Rectal smooth muscle tissue (tissue), 1 donor: ENCODE data around the gene VAMP2.
"Not testable (repeated sequence)": the region's sequence is repeated elsewhere in the genome, so short reads cannot be mapped to it uniquely, and the experiment has no call there.

Experiments used
- H3K27ac ChIP-seq: one replicate; pipeline ENCODE4 v1.7.0; 2013; ENCODE audit warnings: low read depth, low read length, inconsistent platforms
- H3K27me3 ChIP-seq: one replicate; pipeline ENCODE4 v1.7.0; 2013; ENCODE audit warnings: low read length; ENCODE audit not compliant: control insufficient read depth, insufficient read depth
- H3K36me3 ChIP-seq: one replicate; pipeline ENCODE4 v1.7.0; 2013; ENCODE audit warnings: low read length; ENCODE audit not compliant: control insufficient read depth, insufficient read depth
- H3K4me1 ChIP-seq: one replicate; pipeline ENCODE4 v1.7.0; 2013; ENCODE audit warnings: low read length; ENCODE audit not compliant: control insufficient read depth, insufficient read depth
- H3K4me3 ChIP-seq: one replicate; pipeline ENCODE4 v1.7.0; 2013; ENCODE audit warnings: low read length
- H3K9ac ChIP-seq: one replicate; pipeline ENCODE4 v1.7.0; 2013; ENCODE audit warnings: low read length

The VAMP2 gene

DNA sequence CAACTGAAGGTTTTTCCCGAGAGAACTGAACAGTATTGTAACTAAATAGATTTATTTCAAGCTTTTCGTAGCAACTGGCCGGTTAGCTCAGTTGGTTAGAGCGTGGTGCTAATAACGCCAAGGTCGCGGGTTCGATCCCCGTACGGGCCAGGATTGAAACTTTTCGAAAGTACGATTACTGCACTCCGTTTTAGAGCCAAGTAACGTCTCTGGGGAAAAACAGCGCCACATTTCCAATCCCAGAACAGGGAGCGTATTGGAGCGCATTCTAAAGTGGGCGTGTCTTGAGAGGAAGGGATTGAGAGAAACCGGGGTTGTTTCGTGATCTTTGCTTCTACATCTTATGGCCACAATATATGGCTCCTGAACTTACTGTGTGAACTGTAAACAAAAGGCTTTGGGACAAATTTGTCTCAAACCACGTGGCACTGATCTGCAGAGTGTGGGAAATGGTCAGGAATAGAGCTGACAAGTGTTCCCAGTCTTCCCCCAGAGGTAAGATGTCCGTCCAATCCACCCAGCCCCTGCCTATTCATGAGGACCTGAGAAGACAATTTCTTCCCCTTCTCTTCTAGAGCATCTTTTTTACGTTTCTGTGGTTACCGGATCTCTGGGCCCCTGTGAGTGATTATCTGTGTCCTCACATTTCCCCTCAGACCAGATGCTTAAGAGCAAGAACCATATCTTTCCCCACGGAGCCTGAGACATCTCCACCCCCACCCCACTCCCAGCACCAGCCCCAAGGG lies 24.9 kb upstream of the VAMP2 start:
- Histone ChIP-seq H3K4me1 (peaks cover 21% of the 10 kb centered on the region), H3K27ac (peak overlapping the region; percentile 84), H3K9ac (peak overlapping the region; percentile 63), H3K27me3 (no peaks in the 10 kb centered on the region), H3K36me3 (no peaks in the 10 kb centered on the region), H3K4me3 (peak overlapping the region; percentile 94)

DNA sequence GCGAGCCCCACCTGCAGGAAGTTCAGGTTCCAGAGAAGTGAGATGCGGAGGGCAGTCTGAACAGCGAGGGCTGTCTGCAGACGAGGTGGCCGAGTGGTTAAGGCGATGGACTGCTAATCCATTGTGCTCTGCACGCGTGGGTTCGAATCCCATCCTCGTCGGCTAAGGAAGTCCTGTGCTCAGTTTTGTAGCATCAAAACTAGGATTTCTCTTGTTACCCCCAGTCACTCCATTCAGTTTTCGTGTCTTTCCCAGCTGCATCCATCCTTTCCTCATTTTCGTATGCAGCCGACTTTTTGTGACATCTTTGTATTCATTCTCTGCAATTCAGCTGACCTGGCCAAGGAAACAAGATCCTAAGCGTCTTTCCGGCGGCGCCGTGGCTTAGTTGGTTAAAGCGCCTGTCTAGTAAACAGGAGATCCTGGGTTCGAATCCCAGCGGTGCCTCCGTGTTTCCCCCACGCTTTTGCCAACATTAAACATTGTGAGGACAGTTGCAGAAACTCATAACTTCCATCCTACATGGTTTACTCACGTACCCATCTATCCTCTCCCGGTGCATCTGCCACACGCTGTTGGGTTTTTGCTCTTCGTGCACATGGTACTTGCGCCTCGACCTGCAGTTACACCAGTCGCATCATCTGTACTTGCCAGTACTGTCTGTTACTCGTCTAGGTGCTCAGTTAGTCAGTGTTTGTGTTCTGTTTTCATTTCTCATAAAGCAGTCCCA lies 24.2 kb upstream of the VAMP2 start:
- Histone ChIP-seq H3K9ac (peak overlapping the region; percentile 63), H3K4me3 (peak overlapping the region; percentile 94), H3K4me1 (peaks cover 17% of the 10 kb centered on the region), H3K36me3 (no peaks in the 10 kb centered on the region), H3K27me3 (no peaks in the 10 kb centered on the region), H3K27ac (peak overlapping the region; percentile 84)

DNA sequence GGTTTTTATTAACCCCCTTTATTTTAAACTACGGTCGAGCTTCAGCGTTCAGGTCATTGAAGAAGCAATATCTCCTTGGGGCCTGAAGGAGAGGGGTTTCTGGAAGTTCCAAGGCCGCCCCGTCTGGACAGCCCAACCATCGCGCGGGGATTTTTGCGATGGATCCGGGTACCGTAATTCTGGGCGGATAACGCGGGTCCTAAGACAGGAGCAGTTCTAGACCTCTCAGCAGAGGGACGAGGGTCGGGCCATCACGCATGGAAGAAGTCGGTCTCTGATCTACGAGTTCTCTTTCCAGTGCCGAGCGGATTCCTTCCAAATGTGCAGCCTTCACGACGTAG lies 23.7 kb upstream of the VAMP2 start:
- Histone ChIP-seq H3K4me1 (peaks cover 17% of the 10 kb centered on the region), H3K9ac (peak overlapping the region; percentile 63), H3K36me3 (no peaks in the 10 kb centered on the region), H3K27ac (peak overlapping the region; percentile 84), H3K27me3 (no peaks in the 10 kb centered on the region), H3K4me3 (peak overlapping the region; percentile 94)

DNA sequence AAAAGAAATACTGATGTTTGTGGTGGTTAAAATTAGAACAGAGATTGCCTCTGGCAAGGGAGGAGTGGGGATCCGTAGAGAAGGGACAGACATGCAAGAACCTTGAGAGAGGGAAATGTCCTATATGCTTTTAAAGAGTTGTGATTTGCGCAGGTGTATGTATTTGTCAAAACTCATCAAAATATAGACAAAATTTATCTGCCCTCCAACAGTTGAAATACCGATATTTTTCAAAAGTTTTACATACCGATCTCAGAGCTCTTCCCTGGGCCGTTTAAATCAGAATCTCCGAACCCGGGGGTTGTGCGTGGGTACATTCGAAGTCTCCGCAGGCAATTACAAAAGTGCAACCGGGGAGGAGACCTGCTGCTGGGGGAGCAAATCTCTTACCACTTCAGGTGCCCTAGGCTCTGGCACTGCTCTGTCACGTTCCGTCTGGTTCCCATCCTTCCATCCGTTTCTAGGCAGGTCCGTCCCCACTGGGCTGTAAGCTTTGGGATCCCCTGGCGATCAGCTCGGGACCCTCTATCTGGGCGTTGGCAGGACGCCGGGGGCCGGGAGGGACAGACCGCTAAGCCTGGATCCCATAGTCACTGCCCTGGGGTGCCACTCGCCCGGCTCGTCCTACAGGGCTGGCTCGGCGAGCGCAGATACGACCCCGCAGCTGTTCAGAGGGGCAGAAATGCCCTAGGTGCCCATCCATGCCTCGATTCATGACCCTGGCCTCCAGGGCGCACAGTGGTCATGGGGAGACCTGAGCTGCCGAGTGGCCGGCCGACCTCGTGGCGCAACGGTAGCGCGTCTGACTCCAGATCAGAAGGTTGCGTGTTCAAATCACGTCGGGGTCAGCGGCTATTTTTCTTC lies 23.1 kb upstream of the VAMP2 start:
- Histone ChIP-seq H3K36me3 (no peaks in the 10 kb centered on the region), H3K9ac (peak overlapping the region; percentile 63), H3K27ac (peak overlapping the region; percentile 84), H3K4me3 (peak overlapping the region; percentile 94), H3K27me3 (no peaks in the 10 kb centered on the region), H3K4me1 (peaks cover 17% of the 10 kb centered on the region)

DNA sequence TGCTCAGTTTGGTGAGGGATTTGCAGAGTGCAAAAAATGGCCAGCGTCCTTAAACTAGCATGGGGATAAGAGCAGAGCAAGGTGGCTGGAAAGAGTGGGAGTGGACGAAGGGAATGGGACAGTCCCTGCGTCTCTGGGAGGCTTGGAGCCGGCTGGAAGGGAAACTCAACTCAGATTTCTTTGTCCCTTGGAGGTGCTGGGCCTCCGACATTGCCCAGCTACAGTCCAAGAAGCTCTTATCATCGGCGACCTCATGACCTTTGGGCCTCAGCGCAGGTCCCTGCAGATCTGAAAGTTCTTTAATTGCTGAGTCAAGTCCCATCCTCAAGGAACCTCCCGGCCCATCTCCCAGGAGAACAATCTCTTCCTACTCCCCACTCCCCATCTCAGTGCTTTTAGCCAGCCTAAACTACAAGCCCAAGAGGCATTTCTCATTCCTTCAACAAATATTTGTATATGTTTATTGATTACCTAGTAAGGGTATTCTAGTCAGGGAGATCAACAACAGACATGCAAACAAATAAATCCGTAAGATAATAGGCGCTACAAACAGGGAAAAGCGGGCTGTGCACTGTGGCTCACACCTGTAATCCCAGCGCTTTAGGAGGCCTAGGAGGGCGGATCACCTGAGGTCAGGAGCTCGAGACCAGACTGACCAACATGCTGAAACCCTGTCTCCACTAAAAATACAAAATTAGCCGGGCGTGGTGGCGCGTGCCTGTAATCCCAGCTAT lies 14.4 kb upstream of the VAMP2 start:
- H3K27me3 ChIP-seq = no peaks in the 10 kb centered on the region
- H3K4me3 ChIP-seq = peak overlapping the region; percentile 89
- H3K4me1 ChIP-seq = peaks cover 16% of the 10 kb centered on the region
- H3K36me3 ChIP-seq = no peaks in the 10 kb centered on the region
- H3K9ac ChIP-seq = no peak overlapping the region
- H3K27ac ChIP-seq = peak overlapping the region; percentile 73

DNA sequence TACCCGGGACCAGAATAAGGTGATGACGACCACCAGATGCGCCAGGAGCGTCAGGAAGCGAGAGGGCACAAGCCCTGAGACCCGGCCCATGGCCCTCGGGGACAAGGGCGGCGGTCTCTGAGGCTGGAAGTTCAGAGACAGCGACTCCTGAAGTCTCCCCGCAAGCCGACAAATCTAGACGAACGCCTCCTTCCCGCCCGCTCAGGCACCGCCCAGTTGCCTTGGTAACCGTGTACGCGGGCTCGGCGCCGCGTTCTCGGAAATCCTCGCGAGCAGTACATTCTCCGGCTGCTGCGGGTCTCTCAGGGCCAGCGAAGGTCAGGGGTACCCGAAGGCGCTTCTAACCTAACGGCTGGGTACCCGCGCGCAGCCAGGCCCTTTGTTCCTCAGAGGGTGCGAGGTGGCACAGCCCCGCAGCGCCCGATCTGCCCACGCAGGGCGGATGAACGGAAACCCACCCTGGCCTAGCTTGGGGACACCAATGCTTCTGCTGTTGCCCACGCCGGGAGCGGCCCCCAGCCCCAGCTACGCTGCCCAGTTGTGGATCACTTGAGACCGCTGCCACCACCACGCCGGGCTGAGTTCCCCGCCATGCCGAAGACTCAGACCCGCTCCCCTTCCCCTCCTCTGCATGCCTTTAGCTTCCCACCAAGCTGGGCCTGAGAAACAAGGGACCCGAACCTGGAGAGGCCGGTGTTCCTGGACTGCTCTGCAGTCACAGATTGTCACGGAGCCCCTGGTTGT lies 13.6 kb upstream of the VAMP2 start, which contains the start of gene TMEM107:
Gene TMEM107 (minus strand): TSS at position 184 of the 744 bp plus-strand sequence. CDS start 94 bp downstream, at position 90.
- Histone ChIP-seq H3K27ac (peak within 1 kb of the TSS; percentile 73), H3K36me3 (no peaks in the 10 kb centered on the region), H3K4me1 (peaks cover 16% of the 10 kb centered on the region), H3K27me3 (no peaks in the 10 kb centered on the region), H3K4me3 (peak within 1 kb of the TSS; percentile 89), H3K9ac (peak within 1 kb of the TSS; percentile 66)

DNA sequence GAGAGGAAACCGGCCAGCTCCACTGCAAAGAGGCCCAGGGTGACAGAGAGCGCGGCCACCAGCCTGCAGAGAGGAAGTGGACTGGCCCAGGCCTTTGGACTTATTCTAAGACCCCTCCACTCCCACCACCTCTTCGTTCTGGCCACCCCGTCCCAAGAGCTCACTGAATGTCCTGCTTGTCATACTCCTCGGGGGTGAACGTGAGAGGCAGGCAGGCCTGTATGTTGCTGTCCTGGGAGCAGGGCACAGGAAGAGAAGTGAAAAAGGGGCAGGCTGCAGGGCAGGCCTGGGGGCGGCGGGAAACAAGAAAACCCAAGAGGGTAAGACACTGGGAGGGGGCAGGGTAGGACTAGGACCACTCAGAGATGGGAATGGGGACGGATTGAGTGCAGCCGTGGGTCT lies 13.0 kb upstream of the VAMP2 start:
- peaks cover 16% of the 10 kb centered on the region for H3K4me1 ChIP-seq
- peak overlapping the region; percentile 66 for H3K9ac ChIP-seq
- no peaks in the 10 kb centered on the region for H3K27me3 ChIP-seq
- peak overlapping the region; percentile 89 for H3K4me3 ChIP-seq
- peak overlapping the region; percentile 73 for H3K27ac ChIP-seq
- H3K36me3 ChIP-seq = no peaks in the 10 kb centered on the region

DNA sequence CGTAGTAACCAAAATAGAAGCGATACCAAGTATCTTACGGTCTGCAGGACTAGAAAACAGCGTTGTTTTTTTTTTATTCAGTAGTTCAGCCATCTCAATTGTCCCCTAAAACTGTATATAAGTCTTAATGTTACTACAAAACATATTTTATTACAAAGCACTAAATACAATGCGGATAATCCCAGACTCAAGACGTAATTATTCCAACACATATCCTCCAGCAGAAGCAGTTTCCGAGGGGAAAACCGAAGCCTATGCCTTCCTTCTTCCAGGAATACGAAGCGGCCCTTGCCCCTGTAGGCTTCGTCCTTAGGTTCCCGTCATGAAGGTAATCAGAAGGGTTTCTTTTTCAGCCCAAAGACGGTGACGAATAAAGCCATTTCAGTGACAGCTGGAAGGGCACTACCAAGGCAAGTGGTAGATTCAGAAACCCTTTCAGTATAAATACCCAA lies 11.1 kb upstream of the VAMP2 start:
- H3K27me3 ChIP-seq = no peaks in the 10 kb centered on the region
- peaks cover 16% of the 10 kb centered on the region for H3K4me1 ChIP-seq
- peak overlapping the region; percentile 95 for H3K27ac ChIP-seq
- H3K4me3 ChIP-seq = peak overlapping the region; percentile 60
- no peaks in the 10 kb centered on the region for H3K36me3 ChIP-seq
- H3K9ac ChIP-seq = no peak overlapping the region

DNA sequence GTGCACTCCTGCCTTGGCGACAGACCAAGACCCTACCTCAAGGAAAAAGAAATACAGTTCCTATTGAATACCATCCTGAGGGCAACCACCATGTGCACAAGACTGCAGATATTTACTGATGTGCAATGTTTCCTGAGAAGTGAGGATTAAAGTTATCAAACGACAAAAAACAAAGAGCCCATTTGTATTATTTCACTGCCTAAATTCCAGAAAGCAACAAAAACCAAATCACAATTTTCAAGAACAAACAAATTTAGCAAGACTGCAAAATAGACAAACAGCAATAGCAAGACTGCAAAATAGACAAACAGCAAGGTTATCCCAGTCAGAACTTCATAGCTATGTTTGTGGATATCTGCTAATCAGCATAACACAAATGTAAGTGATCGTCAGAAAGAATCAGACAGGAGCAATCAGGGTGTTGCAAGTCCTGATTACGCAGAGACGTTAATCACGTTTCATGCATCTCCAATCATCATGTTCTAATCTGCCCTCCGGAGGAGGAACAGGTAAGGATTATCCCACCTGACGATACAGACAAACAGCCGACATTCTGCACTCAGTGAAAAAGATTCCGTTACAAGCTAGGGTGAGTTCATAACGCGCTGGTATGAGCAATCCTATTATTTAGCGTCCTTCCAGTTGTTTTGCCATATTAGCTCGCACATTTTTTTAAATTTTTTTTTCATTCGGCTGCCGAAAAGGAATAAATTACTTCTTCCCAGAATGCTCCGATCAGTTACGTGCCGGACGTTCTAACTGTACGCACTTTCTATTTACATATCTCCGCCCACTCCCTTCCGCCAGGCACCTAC lies 10.5 kb upstream of the VAMP2 start:
- H3K9ac ChIP-seq = peak overlapping the region; percentile 60
- no peaks in the 10 kb centered on the region for H3K36me3 ChIP-seq
- peaks cover 16% of the 10 kb centered on the region for H3K4me1 ChIP-seq
- no peaks in the 10 kb centered on the region for H3K27me3 ChIP-seq
- H3K4me3 ChIP-seq = peak overlapping the region; percentile 60
- peak overlapping the region; percentile 95 for H3K27ac ChIP-seq

DNA sequence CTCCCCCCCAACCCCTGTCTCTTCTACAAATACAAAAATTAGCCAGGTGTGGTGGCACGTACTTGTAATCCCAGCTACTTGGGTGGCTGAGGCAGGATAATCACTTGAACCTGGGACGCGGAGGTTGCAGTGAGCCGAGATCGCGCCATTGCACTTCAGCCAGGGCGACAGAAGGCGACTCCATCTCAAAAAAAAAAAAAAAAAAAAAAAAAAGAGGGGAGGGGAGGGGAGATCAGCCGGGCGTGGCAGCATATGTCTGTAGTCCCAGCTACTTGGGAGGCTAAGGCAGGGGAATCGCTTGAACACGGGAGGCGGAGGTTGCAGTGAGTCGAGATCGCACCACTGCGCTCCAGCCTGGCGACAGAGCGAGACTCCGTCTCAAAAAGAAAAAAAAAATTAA lies 7.4 kb upstream of the VAMP2 start:
- not testable (repeated sequence) for H3K36me3 ChIP-seq, H3K9ac ChIP-seq, H3K27me3 ChIP-seq, H3K4me1 ChIP-seq, H3K4me3 ChIP-seq, H3K27ac ChIP-seq

DNA sequence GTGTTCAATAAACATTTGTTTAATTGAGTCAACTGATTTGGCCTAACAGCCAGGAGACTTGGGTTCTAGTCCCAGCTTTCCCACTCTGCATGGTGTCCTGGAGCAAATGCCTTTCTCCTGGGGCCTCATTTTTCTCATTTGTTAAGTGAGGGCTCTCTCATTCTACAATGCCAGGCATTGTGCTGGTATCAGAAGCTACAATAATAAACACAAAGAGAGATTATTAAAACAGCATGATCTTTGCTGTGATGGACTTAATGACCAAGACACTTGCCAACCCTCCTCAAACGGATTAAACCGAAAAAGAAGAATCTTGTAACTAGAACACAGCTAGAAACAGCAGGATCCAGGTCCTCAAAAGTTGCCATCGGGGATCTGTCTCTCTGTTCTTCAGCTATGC lies 4.8 kb upstream of the VAMP2 start:
- Histone ChIP-seq H3K9ac (no peak overlapping the region), H3K27ac (no peak overlapping the region)

More for the DNA sequence above, 4.8 kb upstream of the VAMP2 start:
- Histone ChIP-seq H3K27me3 (no peaks in the 10 kb centered on the region), H3K4me1 (peaks cover 11% of the 10 kb centered on the region), H3K4me3 (no peak overlapping the region), H3K36me3 (no peaks in the 10 kb centered on the region)
